Subcutaneous adipose tissue (tissue), 4 donors: ENCODE data around the gene DTNBP1. TPM values are rescaled to one million over a fixed set of nuclear protein-coding genes. Genes with fewer than 3 reads are reported as not detected.

Experiments used
- total RNA-seq, 4 donors: library from RNA; depleted of rRNA; stranded (reverse); fragments of >200 nt; gene quantifications; one replicate each; pipeline ENCODE4 v1.1.0, GENCODE V29; 2016
- TF ChIP-seq, protein P1 (sequence below): fragments of 450-650 bp; IDR thresholded peaks from one replicate; pipeline ENCODE4 v1.5.1; 2016; ENCODE audit warnings: low read depth, mild to moderate bottlenecking, control low read depth, antibody characterized with exemption, moderate library complexity

The DTNBP1 gene
- total RNA-seq, 4 donors from 2014 or later: 7.7 to 15.9 (median 12.5) TPM

DNA sequence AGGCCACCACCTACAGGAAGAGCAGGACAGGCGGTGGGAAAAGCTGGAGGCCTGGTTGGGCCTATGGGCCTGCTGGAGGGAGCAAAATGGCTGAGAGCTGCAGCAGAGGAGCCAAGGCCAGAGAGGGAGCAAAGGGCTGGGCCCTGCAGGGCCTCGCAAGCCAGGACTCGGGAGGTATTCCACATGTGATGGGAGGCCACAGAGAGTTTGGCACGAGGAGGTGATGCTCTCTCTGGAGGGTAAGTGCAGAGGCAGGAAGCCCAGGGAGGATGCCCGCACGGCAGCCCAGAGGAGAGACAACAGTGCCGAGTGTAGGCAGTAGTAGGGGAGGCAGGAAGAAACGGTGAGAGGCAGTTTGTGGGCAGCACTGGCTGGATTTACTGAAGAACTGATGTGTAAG is 85.7 kb downstream of the DTNBP1 start:
- TF ChIP-seq, protein P1, sequence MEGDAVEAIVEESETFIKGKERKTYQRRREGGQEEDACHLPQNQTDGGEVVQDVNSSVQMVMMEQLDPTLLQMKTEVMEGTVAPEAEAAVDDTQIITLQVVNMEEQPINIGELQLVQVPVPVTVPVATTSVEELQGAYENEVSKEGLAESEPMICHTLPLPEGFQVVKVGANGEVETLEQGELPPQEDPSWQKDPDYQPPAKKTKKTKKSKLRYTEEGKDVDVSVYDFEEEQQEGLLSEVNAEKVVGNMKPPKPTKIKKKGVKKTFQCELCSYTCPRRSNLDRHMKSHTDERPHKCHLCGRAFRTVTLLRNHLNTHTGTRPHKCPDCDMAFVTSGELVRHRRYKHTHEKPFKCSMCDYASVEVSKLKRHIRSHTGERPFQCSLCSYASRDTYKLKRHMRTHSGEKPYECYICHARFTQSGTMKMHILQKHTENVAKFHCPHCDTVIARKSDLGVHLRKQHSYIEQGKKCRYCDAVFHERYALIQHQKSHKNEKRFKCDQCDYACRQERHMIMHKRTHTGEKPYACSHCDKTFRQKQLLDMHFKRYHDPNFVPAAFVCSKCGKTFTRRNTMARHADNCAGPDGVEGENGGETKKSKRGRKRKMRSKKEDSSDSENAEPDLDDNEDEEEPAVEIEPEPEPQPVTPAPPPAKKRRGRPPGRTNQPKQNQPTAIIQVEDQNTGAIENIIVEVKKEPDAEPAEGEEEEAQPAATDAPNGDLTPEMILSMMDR: no peak

DNA sequence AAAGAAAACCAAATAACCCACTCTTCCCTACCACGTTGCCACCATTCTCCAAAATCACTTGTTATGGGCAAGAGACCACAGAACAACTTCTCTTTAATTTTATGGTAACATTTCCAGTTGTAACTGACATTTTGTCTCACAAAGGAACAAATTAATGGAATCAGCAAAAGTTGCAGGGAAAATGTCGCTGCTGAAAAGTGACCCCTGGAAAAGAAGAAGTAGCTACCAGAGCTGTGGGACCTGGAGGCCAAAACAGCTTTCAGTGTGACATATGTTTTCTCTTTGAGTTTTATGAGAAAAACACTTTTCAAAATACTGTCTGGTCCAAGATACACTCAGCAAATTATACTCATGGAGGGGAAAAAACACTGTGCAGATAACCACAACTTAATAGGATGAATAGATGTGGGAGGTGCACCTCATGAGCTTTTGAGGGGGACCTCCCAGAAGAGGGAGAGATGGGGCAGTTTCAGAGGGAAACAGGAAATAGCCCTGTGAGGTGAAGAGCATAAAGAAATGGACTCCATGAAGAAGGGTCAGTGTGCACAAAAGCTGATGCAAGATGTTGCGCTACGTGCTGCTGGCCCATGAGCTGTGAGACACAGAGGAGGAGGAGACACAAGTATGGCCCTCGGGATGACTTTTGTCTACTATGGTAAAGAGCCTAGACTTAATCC is 87.3 kb downstream of the DTNBP1 start:
- TF ChIP-seq, protein P1: no peak

DNA sequence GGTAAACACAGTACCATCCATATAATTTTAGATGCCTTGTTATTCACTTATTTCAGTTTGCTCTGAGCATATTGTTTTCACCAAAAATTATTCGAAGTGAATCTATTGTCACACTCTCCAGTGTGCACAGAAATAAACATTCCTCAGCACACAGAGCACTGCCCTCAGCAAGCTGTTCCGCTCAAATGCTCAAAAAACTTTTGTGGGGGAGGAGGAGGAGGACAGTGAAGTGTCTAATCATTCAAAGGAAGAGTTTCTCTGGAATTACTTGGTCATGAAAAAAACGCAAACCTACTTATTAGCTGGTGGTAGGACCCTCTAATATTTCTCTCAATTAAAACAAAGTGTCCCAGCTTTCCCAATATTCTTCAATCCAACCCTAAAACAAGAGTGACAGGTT is 88.3 kb downstream of the DTNBP1 start:
- TF ChIP-seq, protein P1: no peak

DNA sequence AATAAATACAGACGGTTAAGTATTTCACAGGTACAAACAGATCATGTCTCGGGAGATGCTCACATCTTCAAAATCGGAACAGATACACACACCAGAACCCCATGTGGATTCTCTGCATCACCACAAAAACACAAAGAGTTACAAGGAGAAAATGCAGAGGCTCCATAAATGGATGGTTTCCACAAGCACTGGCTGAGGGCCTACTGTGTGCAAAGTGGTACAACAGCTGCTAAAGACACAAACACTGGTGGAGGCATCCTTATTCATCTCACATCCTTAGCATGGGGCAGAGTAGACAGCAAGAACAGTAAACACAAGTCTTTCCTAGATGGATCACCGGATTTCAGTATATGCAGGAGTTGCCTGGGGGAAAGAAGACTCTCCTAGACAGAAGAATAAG is 88.8 kb downstream of the DTNBP1 start:
- TF ChIP-seq, protein P1: no peak

DNA sequence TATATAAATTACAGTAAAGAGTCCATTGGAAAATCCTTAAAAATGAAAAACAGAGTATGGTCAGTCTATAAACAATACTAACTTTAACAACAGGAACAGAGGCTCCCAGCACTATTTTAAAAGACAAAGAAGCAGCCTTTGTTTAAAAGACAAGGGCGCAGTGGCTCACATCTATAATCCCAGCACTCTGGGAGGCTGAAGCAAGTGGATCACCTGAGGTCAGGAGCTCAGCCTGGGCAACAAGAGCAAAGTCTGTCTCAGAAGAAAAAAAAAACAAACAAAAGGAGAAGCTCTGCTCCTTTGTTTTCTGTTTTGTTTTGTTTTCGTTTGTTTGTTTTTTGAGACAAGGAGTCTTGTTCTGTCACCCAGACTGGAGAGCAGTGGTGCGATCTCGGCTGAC is 89.4 kb downstream of the DTNBP1 start:
- TF ChIP-seq, protein P1: no peak

DNA sequence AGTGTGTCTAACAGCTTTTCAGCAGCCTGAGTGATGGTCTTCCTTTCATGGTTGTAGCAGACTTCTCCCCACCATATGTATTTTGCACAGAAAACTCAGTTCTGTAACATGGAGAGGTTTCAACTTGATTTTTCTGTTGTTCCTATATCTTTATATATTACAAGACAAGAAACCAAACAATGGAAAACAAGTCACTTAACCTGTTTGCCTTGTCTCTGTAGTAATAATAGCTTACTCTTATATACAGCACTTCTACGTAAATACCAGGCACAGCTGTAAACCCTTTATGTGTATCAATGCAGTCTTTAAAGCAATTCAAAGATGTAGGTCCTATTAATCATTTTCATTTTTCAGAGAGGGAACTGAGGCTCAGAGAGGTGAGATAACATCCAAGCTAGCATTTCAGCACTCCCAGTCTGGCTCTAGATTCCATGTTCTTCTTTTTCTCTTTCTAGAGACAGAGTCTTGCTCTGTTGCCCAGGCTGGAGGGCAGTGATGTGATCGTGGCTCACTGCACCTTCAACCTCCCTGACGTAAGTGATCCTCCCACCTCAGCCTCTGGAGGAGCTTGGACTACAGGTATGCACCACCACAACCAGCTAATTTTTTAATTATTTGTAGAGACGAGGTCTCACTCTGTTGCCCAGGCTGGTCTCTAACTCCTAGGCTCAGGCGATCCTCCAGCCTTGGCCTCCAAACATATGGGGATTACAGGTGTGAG is 90.4 kb downstream of the DTNBP1 start:
- TF ChIP-seq, protein P1: no peak

DNA sequence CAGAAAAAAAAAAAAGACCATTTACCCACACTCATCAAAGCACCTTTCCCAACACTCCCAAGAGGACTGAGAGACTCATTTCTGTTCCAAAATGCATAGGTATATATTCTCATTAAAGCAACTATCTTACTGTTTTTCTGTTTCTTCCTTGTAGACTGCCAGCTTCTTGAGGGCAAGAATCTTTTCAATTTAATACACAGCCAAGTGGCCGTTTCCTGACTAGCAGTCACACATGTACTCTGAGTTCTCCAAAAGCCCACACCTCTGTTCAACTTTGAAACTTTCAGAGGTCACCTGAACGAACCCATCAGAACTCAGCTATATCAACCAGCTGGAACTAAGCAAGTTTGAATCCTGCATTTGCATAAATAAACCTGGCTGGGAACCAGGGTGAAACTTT is 92.7 kb downstream of the DTNBP1 start:
- TF ChIP-seq, protein P1: no peak
